SW 1271 (cell line): Measurements from ENCODE around the gene UBXN11.
A peak's percentile ranks its signal among the peaks of the same experiment; 100 is the strongest.

Source experiments
- DNase-seq, 2 experiments: peaks; one replicate each; lab custom pipeline; 2025; lab: John Stamatoyannopoulos, UW

The UBXN11 gene, protein sequence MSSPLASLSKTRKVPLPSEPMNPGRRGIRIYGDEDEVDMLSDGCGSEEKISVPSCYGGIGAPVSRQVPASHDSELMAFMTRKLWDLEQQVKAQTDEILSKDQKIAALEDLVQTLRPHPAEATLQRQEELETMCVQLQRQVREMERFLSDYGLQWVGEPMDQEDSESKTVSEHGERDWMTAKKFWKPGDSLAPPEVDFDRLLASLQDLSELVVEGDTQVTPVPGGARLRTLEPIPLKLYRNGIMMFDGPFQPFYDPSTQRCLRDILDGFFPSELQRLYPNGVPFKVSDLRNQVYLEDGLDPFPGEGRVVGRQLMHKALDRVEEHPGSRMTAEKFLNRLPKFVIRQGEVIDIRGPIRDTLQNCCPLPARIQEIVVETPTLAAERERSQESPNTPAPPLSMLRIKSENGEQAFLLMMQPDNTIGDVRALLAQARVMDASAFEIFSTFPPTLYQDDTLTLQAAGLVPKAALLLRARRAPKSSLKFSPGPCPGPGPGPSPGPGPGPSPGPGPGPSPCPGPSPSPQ

DNA sequence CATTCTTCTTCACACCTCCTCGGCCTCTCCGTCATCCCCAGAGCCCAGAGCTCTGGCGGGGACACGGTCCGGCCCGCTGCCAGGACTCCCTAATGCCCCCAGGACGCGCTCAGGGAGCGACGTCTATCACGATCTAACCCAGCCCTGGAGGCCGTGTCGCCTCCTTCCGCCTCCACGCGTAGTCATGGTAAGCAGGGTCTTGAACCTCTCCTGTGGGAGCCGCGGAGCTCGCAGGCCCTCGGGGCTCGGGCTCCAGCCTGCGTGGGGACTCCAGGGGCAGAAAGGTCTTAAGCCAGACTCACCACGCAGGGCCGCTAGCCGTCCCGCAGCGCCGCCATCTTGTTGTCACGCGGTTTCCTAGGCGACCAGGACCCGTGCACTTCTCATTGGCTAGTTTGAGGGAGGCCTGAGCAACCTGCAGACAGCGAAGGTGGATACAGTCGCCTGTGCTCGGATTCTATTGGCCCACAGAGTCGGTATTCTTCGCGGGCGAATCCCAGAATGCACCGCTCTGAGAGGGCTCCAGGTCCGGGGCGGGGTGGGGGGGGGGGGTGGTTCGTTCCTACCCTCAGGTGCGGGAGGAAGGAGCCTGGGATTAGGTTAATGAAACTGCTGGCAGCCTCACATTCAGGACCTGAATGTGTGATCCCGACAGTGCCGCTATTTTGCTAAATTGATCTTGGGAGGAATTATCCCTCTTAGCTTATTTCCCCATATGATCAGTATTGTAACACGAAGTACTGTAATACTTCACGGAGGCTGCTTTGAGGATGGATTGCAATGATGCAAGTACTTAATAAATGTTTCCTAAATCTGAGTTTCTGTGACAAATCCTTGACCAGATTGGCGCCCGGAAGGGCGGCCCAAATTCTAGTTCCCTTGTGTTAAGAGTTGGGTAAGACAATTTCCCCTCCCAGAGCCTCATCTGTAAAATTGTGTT is at the start of gene UBXN11:
Gene UBXN11, minus strand, starts transcription at position 347 of the 940 bp plus-strand sequence. CDS start 3,753 bp downstream, outside the sequence.
- DNase-seq, result peak; percentile 83 to 93

DNA sequence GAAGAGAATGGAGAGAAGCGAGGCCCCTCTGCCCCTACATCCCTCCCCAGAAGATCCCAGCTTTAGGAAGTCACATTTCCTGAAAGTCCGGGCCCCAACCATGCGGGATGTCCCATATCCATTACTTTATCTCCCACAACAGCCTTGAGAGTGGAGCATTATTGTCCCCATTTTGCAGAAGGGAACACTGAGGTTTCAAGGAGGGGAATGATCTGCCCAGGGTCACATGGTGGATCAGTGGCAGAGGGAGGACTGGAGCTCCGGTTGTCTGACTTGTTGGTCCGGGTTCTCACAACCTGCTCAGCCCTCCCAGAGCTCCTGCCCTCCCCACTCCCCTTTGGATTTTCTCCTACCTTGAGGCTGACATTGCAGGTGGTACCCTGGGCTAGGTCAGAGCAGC is 49.7 kb upstream of the UBXN11 start:
- DNase-seq, result no peak

DNA sequence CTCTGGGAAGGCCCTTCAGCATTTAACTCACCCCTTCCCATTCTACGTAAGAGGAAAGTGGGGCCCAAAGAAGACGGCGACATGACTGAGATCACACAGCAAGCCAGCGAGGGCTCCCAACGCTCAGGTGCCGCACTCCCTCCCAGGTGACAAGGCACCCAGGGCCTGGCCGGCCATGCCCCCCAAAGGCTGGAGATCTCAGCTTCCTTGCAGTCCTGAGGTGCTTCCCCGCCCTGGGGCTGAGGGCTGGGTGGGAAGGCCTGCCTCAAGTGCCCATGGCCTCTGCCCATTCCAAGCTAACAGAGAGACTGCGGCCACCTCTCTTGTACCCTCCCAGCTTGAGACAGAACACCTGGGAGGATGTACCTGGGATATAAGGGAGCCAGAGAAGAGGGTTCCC is 48.5 kb upstream of the UBXN11 start:
- no peak for DNase-seq

DNA sequence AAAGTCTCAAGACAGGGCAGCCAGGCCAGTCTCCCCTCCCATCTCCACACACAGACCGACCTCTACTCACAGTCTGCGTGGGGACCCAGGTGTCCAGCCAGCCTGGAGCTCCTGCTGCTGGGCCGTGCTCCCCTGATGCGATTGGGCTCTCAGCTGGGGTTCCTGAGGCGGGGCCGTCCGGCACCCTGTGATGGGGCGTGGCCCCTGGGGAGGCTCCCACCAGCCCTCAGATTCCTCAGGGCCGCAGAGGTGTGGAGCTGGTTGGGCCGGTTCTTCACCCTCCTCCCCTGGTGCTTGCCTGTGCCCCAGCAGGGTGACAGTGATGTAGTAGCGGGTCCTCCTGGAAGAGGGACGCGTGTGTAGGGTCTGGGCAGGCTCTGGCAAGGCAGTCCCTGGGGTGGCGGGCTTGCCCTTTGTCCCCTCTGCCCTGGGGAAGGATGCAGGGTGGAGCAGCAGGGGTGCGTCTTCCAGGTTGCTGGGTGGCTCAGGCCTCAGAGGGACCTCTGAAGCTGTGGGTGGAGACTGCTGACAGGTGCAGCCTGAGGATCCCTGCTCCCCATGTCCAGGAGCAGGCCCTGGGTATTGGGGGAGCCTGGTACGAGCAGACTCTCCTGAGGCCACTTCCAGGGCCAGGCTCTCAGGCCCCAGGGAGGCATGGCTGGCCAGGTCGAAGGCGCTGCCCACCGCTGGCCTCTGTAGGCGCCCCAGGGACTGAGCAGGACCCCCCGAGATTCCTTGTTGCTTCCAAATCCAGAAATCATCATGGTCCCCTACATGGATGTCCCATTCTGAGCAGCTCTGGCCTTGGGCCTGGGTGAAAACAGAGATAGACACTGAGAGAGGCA is 47.8 kb upstream of the UBXN11 start, which contains the start of gene CRYBG2:
Gene CRYBG2, minus strand, starts transcription at position 155 of the 845 bp plus-strand sequence. CDS start 7,473 bp downstream, outside the sequence.
- DNase-seq, result no peak

DNA sequence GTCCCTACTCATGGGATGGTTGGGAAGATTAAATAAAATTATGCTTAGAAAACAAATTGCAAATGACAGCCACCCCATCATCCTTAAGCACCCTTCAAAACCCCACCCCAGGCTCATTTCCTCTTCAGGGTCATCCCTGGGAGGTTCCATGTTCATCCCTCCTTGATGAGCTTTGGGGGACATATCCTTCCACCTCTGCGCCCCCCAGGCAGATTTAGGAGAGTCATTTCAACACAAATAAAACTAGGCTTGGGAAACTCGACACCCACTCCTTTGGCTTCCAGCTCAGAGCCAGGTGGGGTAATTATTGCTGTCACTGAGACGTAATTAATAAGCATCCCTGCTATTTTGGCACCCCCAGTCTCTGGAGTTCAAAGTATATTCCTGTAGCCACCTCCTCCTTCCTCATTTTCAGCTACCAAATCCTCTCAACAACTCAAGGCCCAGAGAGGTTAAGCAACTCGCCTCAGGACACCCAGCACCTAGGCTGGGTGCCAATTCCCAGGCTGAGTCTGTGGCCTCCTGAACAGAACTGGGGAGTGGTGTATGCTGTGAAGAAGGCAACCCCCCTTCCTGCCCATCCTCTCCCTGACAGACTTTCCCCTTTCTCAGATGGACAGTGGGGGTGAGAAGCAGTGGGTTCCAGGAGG is 46.9 kb upstream of the UBXN11 start:
- DNase-seq, result no peak

DNA sequence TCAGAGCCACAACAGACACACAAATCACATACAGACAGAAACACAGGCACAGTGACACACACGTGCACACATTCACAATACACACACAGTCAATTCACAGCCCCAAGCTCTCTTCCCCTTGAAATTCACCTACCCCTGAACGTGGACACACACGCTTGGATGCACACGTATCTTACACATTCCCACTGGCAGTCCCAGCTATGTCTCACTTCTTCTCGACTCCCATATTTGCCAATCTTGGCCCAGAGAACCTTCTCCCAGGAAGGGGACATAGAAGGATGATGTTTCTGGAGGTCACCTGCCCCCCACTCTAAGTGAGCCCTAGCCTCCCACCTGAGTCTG is 45.9 kb upstream of the UBXN11 start:
- no peak for DNase-seq

GRCh38 chr1:26351590-26352337 is 45.3 kb upstream of the UBXN11 start:
- DNase-seq, result no peak

GRCh38 chr1:26350701-26351589 is 44.5 kb upstream of the UBXN11 start:
- peak in 1 of 2 experiments; percentile 12 for DNase-seq

GRCh38 chr1:26350343-26350700 is 43.9 kb upstream of the UBXN11 start:
- no peak for DNase-seq

DNA sequence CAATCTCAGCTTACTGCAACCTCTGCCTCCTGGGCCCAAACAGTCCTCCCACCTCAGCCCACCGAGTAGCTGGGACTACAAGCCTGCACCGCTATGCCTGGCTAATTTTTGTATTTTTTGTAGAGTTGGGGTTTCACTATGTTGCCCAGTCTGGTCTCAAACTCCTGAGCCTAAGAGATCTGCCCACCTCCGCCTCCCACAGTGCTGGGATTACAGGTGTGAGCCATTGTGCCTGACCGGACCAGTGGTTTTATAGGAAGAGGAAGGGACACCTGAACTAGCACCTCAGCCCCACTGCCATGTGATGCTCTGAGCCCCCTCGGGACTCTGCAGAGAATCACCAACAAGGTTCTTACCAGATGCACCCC is 43.4 kb upstream of the UBXN11 start:
- no peak for DNase-seq

GRCh38 chr1:26349188-26349876 is 42.9 kb upstream of the UBXN11 start:
- no peak for DNase-seq

GRCh38 chr1:26346274-26347033 is 40.0 kb upstream of the UBXN11 start:
- no peak for DNase-seq

GRCh38 chr1:26345718-26346117 is 39.3 kb upstream of the UBXN11 start:
- no peak for DNase-seq

- no peak for DNase-seq
These were observed 37.9 kb upstream of the UBXN11 start for GRCh38 chr1:26344147-26344920.

DNA sequence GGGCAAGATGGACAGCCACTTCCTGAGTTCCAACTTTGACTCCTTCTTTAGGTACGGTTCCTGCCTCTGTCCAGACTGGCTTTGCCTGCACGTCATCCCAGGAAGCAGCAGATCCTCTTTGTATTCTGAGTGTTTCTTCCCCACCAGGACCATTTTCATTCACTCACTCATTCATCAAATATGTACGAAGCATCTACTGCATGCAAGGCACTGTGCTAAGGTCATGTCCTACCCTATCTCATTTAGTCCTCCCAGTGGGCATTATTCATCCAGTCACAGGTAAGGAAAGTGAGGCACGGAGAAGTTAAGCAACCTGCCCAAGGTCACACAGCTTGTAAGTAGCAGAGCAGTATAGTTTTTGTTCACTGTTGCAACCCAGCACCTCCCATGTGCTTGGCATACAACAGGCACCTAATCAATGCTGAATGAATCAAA is 33.6 kb upstream of the UBXN11 start:
- DNase-seq, result no peak

GRCh38 chr1:26338670-26339069 is 32.2 kb upstream of the UBXN11 start:
- DNase-seq, result no peak

GRCh38 chr1:26337625-26338024 is 31.2 kb upstream of the UBXN11 start:
- no peak for DNase-seq
